Testis (tissue), 2 donors: ENCODE results near the gene PANX2.

Experiments used
- POLR2A ChIP-seq: fragments of 450-650 bp; IDR thresholded peaks from one replicate; pipeline ENCODE4 v1.6.1; 2017; ENCODE audit warnings: antibody characterized with exemption, mild to moderate bottlenecking, moderate library complexity
- TF ChIP-seq, protein P1 (sequence below), 3 experiments: fragments of 450-650 bp in 2 of 3; fragments of 200-600 bp in 1 of 3; sonication (generic) in 1 of 3; IDR thresholded peaks; one replicate each; pipeline ENCODE4 v1.5.1; 2016 to 2019; ENCODE audit warnings: antibody characterized with exemption in 3 of 3, mild to moderate bottlenecking in 2 of 3, moderate library complexity in 1 of 3

GRCh38 chr22:50178871-50179869 is 8.6 kb downstream of the PANX2 start:
- no peak for TF ChIP-seq POLR2A
- TF ChIP-seq, protein P1, sequence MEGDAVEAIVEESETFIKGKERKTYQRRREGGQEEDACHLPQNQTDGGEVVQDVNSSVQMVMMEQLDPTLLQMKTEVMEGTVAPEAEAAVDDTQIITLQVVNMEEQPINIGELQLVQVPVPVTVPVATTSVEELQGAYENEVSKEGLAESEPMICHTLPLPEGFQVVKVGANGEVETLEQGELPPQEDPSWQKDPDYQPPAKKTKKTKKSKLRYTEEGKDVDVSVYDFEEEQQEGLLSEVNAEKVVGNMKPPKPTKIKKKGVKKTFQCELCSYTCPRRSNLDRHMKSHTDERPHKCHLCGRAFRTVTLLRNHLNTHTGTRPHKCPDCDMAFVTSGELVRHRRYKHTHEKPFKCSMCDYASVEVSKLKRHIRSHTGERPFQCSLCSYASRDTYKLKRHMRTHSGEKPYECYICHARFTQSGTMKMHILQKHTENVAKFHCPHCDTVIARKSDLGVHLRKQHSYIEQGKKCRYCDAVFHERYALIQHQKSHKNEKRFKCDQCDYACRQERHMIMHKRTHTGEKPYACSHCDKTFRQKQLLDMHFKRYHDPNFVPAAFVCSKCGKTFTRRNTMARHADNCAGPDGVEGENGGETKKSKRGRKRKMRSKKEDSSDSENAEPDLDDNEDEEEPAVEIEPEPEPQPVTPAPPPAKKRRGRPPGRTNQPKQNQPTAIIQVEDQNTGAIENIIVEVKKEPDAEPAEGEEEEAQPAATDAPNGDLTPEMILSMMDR (IDR thresholded peaks at IDR 0.05) = no peak
